IMR-90 (cell line): ENCODE measurements around the gene DNAH17. TPM values are rescaled to one million over a fixed set of nuclear protein-coding genes. Genes with fewer than 3 reads are reported as not detected.

ENCODE experiments used
- ATAC-seq: fragments of 200-7000 bp; cut with Tn5 transposase; 2 replicates; pipeline ENCODE4 v1.9.1; 2020; ENCODE audit warnings: low read depth, mild to moderate bottlenecking, moderate library complexity
- BruUV-seq: library from RNA; stranded (reverse); fragments of 400-500 nt; replicated peaks from 2 replicates; lab custom pipeline; 2021; lab: Mats Ljungman, UMichigan
- CTCF ChIA-PET: fragments of 300-600 bp; formaldehyde crosslinking; extraction: SDS; loops from one replicate; lab custom pipeline; 2021; ENCODE audit warnings: antibody characterized with exemption; lab: Yijun Ruan, JAX
- POLR2A ChIA-PET: fragments of 300-600 bp; sonication (Branson Sonifier 250); formaldehyde crosslinking; loops from one replicate; lab custom pipeline; 2022; ENCODE audit warnings: antibody characterized with exemption; ENCODE audit not compliant: unreplicated experiment; lab: Charles Lee
- DNase-seq: peaks from one replicate; pipeline ENCODE4 v3.0.0; 2013
- H2AFZ ChIP-seq: replicated peaks from 2 replicates; pipeline ENCODE3; 2013; ENCODE audit warnings: low read length, mild to moderate bottlenecking; ENCODE audit not compliant: poor library complexity
- H2AK5ac ChIP-seq: 2 replicates; pipeline ENCODE4 v1.6.1; 2013; ENCODE audit warnings: low read depth, low read length, inconsistent platforms
- H2AK9ac ChIP-seq: replicated peaks from 2 replicates; pipeline ENCODE3; 2013; ENCODE audit warnings: mild to moderate bottlenecking, low read depth, low read length, moderate library complexity; ENCODE audit not compliant: poor library complexity
- H2BK120ac ChIP-seq: 2 replicates; pipeline ENCODE4 v1.6.1; 2013; ENCODE audit warnings: low read depth, low read length, inconsistent platforms
- H2BK15ac ChIP-seq: 3 replicates; pipeline ENCODE4 v1.6.1; 2013; ENCODE audit warnings: low read depth, low read length, inconsistent platforms
- H2BK20ac ChIP-seq: 2 replicates; pipeline ENCODE4 v1.6.1; 2013; ENCODE audit warnings: low read depth, mild to moderate bottlenecking, inconsistent platforms, low read length, moderate library complexity
- H2BK5ac ChIP-seq: 2 replicates; pipeline ENCODE4 v1.6.1; 2013; ENCODE audit warnings: mild to moderate bottlenecking, low read depth, low read length, inconsistent platforms; ENCODE audit not compliant: poor library complexity, severe bottlenecking
- H3K14ac ChIP-seq: replicated peaks from 2 replicates; pipeline ENCODE4 v1.6.1; 2013; ENCODE audit warnings: low read depth, low read length, inconsistent platforms
- H3K18ac ChIP-seq: 2 replicates; pipeline ENCODE4 v1.6.1; 2013; ENCODE audit warnings: low read depth, low read length, control low read depth
- H3K23ac ChIP-seq: 2 replicates; pipeline ENCODE4 v1.6.1; 2013; ENCODE audit warnings: low read depth, low read length, inconsistent platforms
- H3K27ac ChIP-seq: 2 replicates; pipeline ENCODE4 v1.5.1; 2013; ENCODE audit warnings: mild to moderate bottlenecking, control low read depth, low read length; ENCODE audit not compliant: insufficient read depth
- H3K27me3 ChIP-seq: 2 replicates; pipeline ENCODE4 v1.6.1; 2013; ENCODE audit warnings: low read length; ENCODE audit not compliant: control insufficient read depth, insufficient read depth
- H3K36me3 ChIP-seq: 2 replicates; pipeline ENCODE4 v1.6.1; 2013; ENCODE audit warnings: low read length, mixed read lengths; ENCODE audit not compliant: control insufficient read depth, insufficient read depth
- H3K4ac ChIP-seq: 2 replicates; pipeline ENCODE4 v1.6.1; 2013; ENCODE audit warnings: low read depth, low read length, inconsistent platforms
- H3K4me1 ChIP-seq: 2 replicates; pipeline ENCODE4 v1.6.1; 2013; ENCODE audit warnings: low read length, mixed read lengths; ENCODE audit not compliant: control insufficient read depth, insufficient read depth
- H3K4me2 ChIP-seq: 2 replicates; pipeline ENCODE4 v1.6.1; 2013; ENCODE audit warnings: low read depth, mild to moderate bottlenecking, control low read depth, low read length, moderate library complexity
- H3K4me3 ChIP-seq: 2 replicates; pipeline ENCODE4 v1.5.1; 2013; ENCODE audit warnings: low read depth, mild to moderate bottlenecking, control low read depth, low read length, moderate library complexity; ENCODE audit not compliant: insufficient read depth
- H3K56ac ChIP-seq: 2 replicates; pipeline ENCODE4 v1.6.1; 2013; ENCODE audit warnings: low read length, inconsistent platforms; ENCODE audit not compliant: insufficient read depth; ENCODE audit errors: extremely low read depth
- H3K79me1 ChIP-seq, 2 experiments: 2 replicates each; pipeline ENCODE4 v1.6.1; 2013; ENCODE audit warnings: low read length in 2 of 2, inconsistent platforms in 1 of 2, low read depth in 1 of 2
- H3K9ac ChIP-seq: 2 replicates; pipeline ENCODE4 v1.6.1; 2013; ENCODE audit warnings: low read depth, low read length, control low read depth
- H3K9me1 ChIP-seq: 2 replicates; pipeline ENCODE4 v1.6.1; 2013; ENCODE audit warnings: low read length, inconsistent platforms; ENCODE audit not compliant: insufficient read depth
- H3K9me3 ChIP-seq: 2 replicates; pipeline ENCODE4 v1.6.1; 2013; ENCODE audit warnings: low read length; ENCODE audit not compliant: control insufficient read depth, insufficient read depth
- H4K20me1 ChIP-seq: 2 replicates; pipeline ENCODE4 v1.6.1; 2013; ENCODE audit warnings: low read length, inconsistent platforms; ENCODE audit not compliant: insufficient read depth
- H4K5ac ChIP-seq: 2 replicates; pipeline ENCODE4 v1.6.1; 2013; ENCODE audit warnings: mild to moderate bottlenecking, low read depth, low read length, control low read depth
- H4K8ac ChIP-seq, 2 experiments: 2 replicates each; pipeline ENCODE4 v1.6.1; 2013; ENCODE audit warnings: low read depth in 2 of 2, low read length in 2 of 2, control low read depth in 1 of 2, inconsistent platforms in 1 of 2
- H4K91ac ChIP-seq: 2 replicates; pipeline ENCODE4 v1.6.1; 2013; ENCODE audit warnings: low read depth, low read length, inconsistent platforms; ENCODE audit not compliant: insufficient read depth
- MAFK ChIP-seq: IDR thresholded peaks from 2 replicates; pipeline ENCODE4 v1.6.1; 2012; ENCODE audit warnings: low read depth, low read length, improper control_type of control experiment
- MXI1 ChIP-seq: IDR thresholded peaks from 2 replicates; pipeline ENCODE4 v1.6.1; 2012; ENCODE audit warnings: low read depth, mild to moderate bottlenecking, low read length, moderate library complexity, borderline replicate concordance
- WGBS, 2 experiments: methylation state at CpG; one replicate each; pipeline versions ENCODE4 v1.1.5 to v1.1.7; 2013; ENCODE audit warnings: missing lambda C conversion rate in 2 of 2; ENCODE audit not compliant: insufficient read length in 1 of 2; ENCODE audit errors: extremely low coverage in 2 of 2; 5-methylcytosine and 5-hydroxymethylcytosine counted together
- dilution Hi-C: fragments of 300-500 bp; cut with HindIII; formaldehyde crosslinking; loops from one replicate; pipeline ENCODE4 v1.14.3; 2018; ENCODE audit warnings: low sequenced_read_pairs; ENCODE audit not compliant: unreplicated experiment
- in situ Hi-C: fragments of 300-500 bp; cut with MboI; formaldehyde crosslinking; loops from 3 replicates; pipeline ENCODE4 v1.14.3; 2019; ENCODE audit warnings: low sequenced_read_pairs, inconsistent platforms, mixed read lengths
- intact Hi-C: fragments of 100-400 bp; cut with micrococcal nuclease; formaldehyde crosslinking; loops from 2 replicates; pipeline ENCODE4 v1.10.0; 2022
- polyA plus RNA-seq, 3 experiments: library from polyadenylated mRNA; depleted of rRNA; stranded (reverse); fragments of >200 nt; gene quantifications; 2 replicates each; pipeline ENCODE4 v1.2.3, GENCODE V29; 2012; ENCODE audit warnings: low replicate concordance in 1 of 3
- total RNA-seq: library from RNA; depleted of rRNA; stranded (reverse); fragments of >200 nt; gene quantifications from 2 replicates; pipeline ENCODE4 v1.2.3, GENCODE V29; 2012

The DNAH17 gene
- total and polyA plus RNA-seq, 2 of the 4 experiments (the other 2 are of a cell fraction): not detected

- in situ Hi-C loops: no loop called here
- dilution Hi-C loops: no loop called here
- no peak for TF ChIP-seq MAFK
- no peak for TF ChIP-seq MXI1
Measured at GRCh38 chr17:78600181-78600721, 23.1 kb upstream of the DNAH17 start.

More at GRCh38 chr17:78600181-78600721, 23.1 kb upstream of the DNAH17 start:
- WGBS, 2 experiments: 62% methylated on average over 2 of the region's 10 CpGs; no CpG with 5 or more reads in 1 of the 2 experiments
- Histone ChIP-seq H3K4me2 (no peak overlapping the region), H3K14ac (no peak overlapping the region), H3K9me3 (no peaks in the 10 kb centered on the region), H3K4me1 (peaks cover 8% of the 10 kb centered on the region), H3K9ac (no peak overlapping the region), H2BK5ac (no peak overlapping the region), H3K18ac (no peak overlapping the region; the same call in 1 of the 2 replicates), H3K27ac (no peak overlapping the region), H4K20me1 (no peaks in the 10 kb centered on the region), H3K27me3 (peaks cover 10% of the 10 kb centered on the region; the same call in 1 of the 2 replicates), H3K4me3 (no peak overlapping the region), H2AK5ac (no peak overlapping the region), H3K9me1 (peaks cover 5% of the 10 kb centered on the region), H3K36me3 (no peaks in the 10 kb centered on the region), H2BK20ac (0 out of 2 replicates have a peak overlapping the region, but pooled peaks have one; percentile 6), H2AFZ (no peak overlapping the region), H3K4ac (no peak overlapping the region), H2BK120ac (no peak overlapping the region), H3K23ac (no peak overlapping the region), H4K91ac (no peak overlapping the region; the same call in 1 of the 2 replicates), H2AK9ac (no peak overlapping the region), H2BK15ac (no peak overlapping the region), H3K79me1 (no peaks in the 10 kb centered on the region), H4K8ac (no peak overlapping the region), H4K5ac (no peak overlapping the region), H3K56ac (no peak overlapping the region)
- ChIA-PET POLR2A (no interaction called here), CTCF (interaction anchor here (0.6 kb wide), 1 partner anchor 387 kb away, joined by 5 read pairs; no protein-coding TSS in a partner anchor)
- DNase-seq (no peak), ATAC-seq (no peak)
- BruUV-seq: no TSS peak
- intact Hi-C loops: loop anchor here (10.0 kb wide), 1 partner anchor 1915 kb away; no protein-coding TSS in a partner anchor
